ENCODE results near the gene HTR4. TPM values are rescaled to one million over a fixed set of nuclear protein-coding genes. Genes with fewer than 3 reads are reported as not detected.

Gene HTR4
- total RNA-seq, 1 experiment from 2014 or later: not detected

- no peak for DNase-seq (ENCODE audit: low spot score)
These were observed 46.9 kb downstream of the HTR4 start for GRCh38 chr5:148607406-148607805.

GRCh38 chr5:148606296-148606695 lies 48.0 kb downstream of the HTR4 start:
- DNase-seq (ENCODE audit: low spot score): no peak

- no peak for DNase-seq (ENCODE audit: low spot score)
These were observed 55.1 kb downstream of the HTR4 start for GRCh38 chr5:148599187-148599586.

DNA sequence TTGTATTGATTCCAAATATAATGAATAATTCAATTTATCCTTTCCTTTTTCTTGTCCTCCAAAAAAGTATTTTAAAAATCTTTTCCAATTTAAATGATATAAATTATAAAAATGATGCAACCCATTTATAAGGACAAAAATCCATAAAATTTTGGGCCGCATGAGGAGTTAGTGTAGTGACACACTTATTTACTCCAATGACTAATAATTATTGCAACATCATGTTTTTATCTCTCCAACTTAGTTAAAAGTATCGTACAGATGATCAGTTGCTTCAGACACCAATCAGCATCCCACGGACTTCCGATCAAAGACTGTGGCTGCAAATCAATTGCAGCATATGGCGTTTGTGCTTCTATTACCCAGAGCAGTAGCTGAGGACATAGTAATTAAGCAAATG lies 58.6 kb downstream of the HTR4 start:
- no peak for DNase-seq (ENCODE audit: low spot score)

DNA sequence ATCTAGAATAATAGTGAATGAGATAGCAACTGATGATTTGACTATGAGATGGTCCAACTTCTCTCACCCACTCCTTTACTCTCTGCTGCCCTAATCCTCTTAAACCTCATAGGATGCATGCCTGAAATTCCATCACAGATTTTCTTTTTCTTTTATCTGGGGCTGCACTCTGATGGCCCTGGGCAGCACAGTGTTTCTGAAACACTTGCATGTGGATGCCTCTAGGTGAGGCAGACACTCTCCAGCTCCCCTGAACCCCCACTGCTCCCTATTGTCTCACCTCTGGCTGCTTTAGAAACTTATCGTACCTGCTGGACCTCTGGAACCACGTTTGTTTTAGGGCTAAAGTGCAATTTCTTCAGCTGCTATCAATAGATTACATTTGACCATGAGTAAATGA lies 67.5 kb downstream of the HTR4 start:
- no peak for DNase-seq (ENCODE audit: low spot score)

DNA sequence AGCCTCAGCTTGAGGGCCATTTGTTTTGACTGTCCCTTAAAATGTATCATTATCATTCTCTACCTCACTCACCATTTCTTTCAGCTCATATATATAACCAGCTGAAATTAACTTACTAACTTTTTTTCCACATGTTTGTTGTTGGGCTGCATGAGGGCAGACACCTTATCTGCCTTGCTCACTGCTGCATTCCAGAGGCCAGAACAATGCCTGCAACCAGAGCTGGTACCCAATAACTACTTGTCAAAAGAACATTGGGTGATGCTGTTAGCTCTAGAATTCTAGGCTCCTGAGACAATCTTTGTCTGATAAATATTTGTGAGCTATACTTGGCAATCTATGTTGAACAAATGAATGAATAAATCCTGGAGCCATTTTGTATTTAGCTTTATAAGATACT lies 68.3 kb downstream of the HTR4 start:
- no peak for DNase-seq (ENCODE audit: low spot score)

DNA sequence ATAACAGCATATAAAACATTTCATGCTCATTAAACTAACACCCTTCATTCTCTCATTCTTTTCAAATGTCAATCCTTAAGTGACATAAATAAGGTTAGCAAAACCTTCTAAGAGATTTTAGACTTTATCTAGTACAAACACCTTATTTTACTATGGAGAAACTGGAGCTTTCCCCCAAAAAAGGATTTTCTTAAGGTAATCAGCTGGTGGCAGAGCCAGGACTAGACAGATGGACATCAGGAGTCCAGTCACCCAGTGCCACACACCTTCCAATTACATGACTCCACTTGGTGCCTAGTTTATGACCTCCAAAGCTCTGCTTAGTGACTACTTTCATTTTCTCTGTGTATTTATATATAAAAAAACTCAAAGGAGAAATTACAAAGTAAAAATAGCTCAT lies 70.2 kb downstream of the HTR4 start:
- DNase-seq (ENCODE audit: low spot score): no peak

DNA sequence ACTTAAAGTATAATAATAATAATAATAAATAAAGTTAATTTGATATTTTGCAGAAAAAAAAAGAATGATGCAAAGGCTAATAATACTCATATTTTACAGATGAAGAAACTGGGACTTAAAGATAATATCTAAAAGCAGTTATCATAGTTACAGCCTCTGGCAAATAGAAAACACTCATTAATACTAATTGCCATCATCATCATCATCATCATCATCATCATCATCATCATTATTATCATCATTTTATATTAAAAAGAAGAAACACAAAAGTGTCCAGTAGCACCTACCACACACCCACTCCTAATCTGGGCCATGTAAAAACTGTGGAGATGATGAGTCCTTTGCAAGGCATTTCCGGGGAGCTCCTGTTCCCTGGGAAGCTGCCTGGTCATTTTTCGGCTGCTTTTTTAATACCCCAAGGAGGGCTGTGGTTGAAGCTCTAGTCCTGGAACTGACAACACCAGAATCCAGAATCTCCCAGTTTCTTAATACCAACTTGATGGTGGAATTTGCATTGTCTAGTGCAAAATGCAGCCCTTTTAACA lies 70.8 kb downstream of the HTR4 start:
- peak; percentile 50 for DNase-seq (ENCODE audit: low spot score)

- no peak for DNase-seq (ENCODE audit: low spot score)
These were observed 80.2 kb downstream of the HTR4 start for GRCh38 chr5:148574167-148574566.

- DNase-seq (ENCODE audit: low spot score): no peak
These were observed 81.0 kb downstream of the HTR4 start for GRCh38 chr5:148573374-148573773.

DNA sequence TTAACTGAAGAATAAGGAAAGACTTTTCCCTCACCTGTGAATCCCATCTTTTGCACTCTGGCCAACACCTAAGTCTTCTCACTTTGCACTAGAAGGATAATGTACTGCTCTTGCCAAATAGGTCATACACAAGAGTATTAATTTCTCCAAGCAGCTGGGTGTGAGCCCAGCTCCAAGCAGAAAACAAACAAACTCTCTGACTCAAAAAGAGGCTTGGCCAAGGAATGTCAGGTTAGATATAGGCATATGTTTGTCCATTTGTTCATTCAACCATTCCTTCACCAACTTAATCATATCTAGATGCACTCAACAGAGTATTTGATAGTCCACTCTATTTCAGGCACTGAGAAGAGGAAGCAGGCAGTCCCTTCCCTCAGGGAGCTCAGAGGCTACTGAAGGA lies 84.4 kb downstream of the HTR4 start:
- no peak for DNase-seq (ENCODE audit: low spot score)

DNA sequence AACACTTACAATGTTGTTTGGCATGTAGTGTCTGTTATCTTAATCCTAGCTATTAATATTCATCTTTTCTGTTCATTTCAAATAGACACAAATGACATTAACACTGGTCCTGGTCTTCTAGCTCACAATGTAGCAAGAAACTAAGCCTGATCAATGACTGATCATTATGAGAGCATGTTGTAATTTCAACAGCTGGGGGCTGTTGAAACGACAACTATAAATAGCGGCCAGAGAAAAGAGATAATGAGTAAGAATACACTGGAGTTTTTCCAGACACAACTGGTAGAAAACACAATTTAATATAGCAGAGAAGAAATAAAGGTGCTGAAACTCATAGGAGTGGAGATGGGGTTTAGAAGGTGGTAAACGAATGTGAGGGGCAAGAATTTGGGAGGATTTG lies 89.2 kb downstream of the HTR4 start:
- DNase-seq (ENCODE audit: low spot score): no peak

DNA sequence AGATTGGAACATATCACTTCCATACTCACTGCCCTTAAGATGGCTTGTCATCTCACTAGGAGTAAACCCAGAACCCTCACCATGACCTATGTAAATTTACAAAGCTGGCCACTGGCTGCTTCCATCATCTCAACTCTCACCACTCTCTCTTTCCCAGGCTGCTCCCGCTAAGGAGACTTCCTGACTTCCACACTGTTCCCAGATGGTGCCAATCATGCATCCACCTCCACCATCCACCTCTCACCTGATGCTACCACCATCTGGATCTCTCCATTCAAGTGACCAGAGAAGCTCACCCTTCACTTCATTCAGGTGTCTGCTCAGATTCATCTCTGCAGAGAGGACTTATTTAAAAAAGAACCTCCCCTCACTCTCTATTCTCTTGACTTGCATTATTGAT lies 91.3 kb downstream of the HTR4 start:
- DNase-seq (ENCODE audit: low spot score): no peak

DNA sequence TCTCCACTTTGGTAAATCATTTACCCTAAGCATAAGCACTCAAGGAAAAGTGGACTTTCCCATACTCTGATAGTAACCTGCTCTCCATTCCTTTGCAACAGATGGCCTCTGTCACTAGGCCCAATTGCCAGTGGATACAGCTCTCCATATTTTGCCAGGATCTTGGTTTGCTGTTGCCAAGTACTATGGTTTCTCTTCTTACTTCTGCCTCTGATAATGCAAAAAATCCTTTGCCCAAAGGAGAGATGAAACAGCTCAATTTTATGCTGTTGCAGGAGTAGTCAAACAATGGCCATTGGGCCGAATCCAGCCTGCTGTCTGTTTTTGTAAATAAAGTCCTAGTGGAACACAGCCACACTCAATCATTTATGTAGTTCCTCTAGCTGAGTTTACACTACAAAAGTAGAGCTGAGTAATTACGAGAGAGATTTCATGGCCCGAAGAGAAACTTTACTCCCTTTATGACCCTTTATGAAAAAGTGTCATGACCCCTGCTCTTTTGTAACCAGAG lies 92.5 kb downstream of the HTR4 start:
- DNase-seq (ENCODE audit: low spot score): no peak

DNA sequence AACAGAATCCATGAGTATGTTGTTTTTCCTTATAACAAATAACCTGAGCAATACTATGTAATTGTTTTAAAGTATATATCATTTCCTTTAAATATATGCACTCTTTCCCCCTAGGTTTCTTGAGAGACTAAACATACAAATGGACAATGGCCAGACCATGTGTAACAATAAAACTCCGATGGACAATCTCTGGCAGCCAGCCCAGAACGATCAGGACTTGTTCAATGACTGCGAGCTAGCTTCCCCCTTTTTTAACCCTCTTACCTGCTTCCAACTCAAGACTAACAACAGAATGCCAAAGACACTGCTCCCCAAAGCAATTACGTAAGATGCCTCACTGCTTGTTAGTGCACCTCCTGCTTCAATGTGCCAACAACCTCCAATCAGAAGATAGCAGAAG lies 94.9 kb downstream of the HTR4 start:
- DNase-seq (ENCODE audit: low spot score): no peak

DNA sequence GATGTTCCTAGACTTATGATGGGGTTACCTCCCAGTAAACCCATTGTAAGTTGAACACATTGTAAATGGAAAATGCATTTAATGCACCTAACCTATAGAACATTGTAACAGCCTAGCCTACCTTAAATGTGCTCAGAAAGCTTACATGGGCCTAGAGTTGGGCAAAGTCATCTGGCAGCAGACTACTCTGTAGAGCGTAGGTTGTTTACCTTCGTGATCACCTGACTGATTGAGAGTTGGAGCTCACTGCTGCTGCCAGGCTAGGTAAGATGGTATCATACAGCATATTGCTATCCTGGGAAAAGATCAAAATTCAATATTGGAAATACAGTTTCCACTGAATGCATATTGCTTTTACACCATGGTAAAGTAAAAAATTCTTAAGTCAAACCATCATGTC lies 95.4 kb downstream of the HTR4 start:
- DNase-seq (ENCODE audit: low spot score): no peak

GRCh38 chr5:148556835-148557234 lies 97.5 kb downstream of the HTR4 start:
- DNase-seq (ENCODE audit: low spot score): no peak

- DNase-seq (ENCODE audit: low spot score): no peak
These were observed 99.7 kb downstream of the HTR4 start for GRCh38 chr5:148554621-148555020.

DNA sequence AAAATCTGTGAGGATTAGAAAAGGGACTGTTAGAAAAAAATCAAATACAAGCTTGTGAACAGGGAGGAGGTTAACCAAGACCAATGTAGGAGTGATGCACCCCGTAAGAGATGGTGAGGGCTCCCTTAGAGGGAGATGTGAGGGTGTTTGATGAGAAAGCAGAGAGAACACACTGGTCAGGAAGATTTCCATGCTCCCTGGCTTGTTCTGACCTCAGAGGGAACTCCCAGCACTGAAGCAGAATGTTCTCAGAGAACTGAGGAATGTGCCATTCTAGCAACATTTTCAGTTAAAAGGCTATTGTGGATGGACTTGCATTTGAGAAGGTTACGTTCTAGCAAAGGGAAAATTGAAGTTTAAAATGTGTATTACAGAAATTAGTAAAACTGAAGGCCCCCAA lies 110.6 kb downstream of the HTR4 start:
- DNase-seq (ENCODE audit: low spot score): no peak

GRCh38 chr5:148542812-148543211 lies 111.5 kb downstream of the HTR4 start:
- no peak for DNase-seq (ENCODE audit: low spot score)

DNA sequence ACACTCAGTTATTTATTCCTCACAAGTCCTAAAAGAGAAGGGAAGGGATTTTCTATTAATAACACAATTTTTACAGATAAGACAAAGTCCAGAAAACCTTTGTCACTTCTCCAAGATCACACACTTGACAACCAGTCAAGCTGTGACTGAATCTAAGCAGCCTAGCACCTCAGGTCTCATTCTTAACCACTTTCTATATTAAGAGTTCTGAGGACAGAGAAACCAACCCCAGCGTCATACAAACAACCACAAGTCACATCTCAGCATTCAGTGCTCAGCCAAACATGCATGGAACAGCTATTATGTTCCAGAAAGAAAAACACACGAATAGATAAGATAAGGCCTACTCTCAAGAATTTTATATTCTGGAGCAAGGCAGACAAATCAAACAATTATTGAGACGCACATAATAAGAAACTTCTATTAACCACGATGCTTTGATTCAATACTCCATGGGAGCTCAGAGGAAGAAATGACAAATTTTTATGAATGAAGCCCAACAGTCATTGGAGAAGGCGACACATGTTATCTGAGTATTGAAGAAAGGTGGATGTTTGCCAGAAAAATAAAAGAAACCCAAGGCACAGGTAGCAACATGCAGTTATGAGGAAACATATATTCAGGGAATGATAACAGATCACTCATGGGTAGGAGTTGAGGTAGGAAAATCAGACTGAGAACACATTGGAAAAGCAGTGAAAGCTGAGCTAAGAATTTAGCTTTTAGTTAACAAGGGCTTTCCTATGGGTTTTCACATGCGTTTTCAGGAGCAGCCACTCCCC lies 113.1 kb downstream of the HTR4 start:
- DNase-seq (ENCODE audit: low spot score): no peak

DNA sequence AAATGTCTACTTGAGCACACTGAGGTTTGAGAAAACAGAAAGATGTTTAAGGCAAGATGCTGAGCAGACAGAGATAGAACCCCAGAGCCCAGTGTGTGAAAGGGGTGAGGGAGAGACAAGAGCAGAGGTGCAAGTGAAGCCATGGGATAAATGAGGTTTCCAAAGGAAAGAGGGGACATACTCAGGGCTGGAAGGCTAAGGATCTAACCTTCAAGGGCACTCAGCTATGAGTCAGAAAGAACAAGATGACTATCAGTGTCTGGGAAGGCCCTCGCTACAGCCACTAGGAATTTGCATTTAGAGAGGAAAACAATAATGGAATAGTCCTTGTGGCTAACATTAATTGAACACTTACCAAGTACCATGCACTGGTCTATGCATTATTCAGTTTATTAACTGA lies 113.7 kb downstream of the HTR4 start:
- no peak for DNase-seq (ENCODE audit: low spot score)

- DNase-seq (ENCODE audit: low spot score): no peak
These were observed 114.5 kb downstream of the HTR4 start for GRCh38 chr5:148539851-148540250.

DNA sequence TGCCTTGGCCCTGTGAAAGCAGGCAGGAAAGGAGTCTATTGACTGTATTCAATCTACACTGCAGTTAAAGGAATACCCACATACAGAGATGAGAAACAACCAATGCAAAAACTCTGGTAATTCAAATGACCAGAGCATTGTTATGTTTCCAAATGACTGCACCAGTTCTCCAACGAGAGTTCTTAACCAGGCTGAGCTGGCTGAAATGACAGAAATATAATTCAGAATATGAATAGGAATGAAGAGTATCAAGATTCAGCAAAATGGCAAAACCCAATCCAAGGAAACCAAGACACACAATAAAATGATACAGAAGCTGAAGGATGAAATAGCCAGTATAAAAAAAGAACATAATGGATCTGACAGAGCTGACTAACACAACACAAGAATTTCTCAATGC lies 119.1 kb downstream of the HTR4 start:
- no peak for DNase-seq (ENCODE audit: low spot score)

Measured in A172 (cell line).